Endothelial cell of umbilical vein (primary cell): ENCODE data around the gene CARD11. TPM values are rescaled to one million over a fixed set of nuclear protein-coding genes. Genes with fewer than 3 reads are reported as not detected.

Experiments used
- BruUV-seq: library from RNA; stranded (reverse); fragments of 400-500 nt; replicated peaks from 2 replicates; lab custom pipeline; 2021; lab: Mats Ljungman, UMichigan
- CTCF ChIA-PET: fragments of 300-600, 350-600 bp; sonication (Branson Sonifier 250); formaldehyde crosslinking; loops from one replicate; lab custom pipeline; 2021; ENCODE audit warnings: antibody characterized with exemption, inconsistent platforms; lab: Charles Lee
- POLR2A ChIA-PET: fragments of 300-600, 350-600 bp; sonication (Branson Sonifier 250); formaldehyde crosslinking; loops from one replicate; lab custom pipeline; 2021; ENCODE audit warnings: antibody characterized with exemption, inconsistent platforms; lab: Charles Lee
- DNase-seq: peaks from one replicate; pipeline ENCODE4 v3.0.0-alpha.2; 2011; ENCODE audit warnings: low read depth, low spot score
- FAIRE-seq: peaks from 2 replicates; lab custom pipeline; 2011; peaks lifted over from hg19 to GRCh38; lab: Jason Lieb, UNC
- H2AFZ ChIP-seq: 2 replicates; pipeline ENCODE4 v1.6.0; 2012; ENCODE audit warnings: low read depth, low read length, control low read depth, inconsistent platforms
- H3K27ac ChIP-seq: 2 replicates; pipeline ENCODE4 v1.5.1; 2011; ENCODE audit warnings: low read depth, mild to moderate bottlenecking, control low read depth, low read length, moderate library complexity; ENCODE audit not compliant: insufficient read depth
- H3K27me3 ChIP-seq, 2 experiments: 2 replicates each; pipeline versions ENCODE4 v1.6.0 to v1.6.1; 2011; ENCODE audit warnings: low read length in 2 of 2, mixed read lengths in 1 of 2; ENCODE audit not compliant: control insufficient read depth in 2 of 2, insufficient read depth in 2 of 2
- H3K36me3 ChIP-seq, 2 experiments: 2 replicates in 1 of 2; 3 replicates in 1 of 2; pipeline ENCODE4 v1.5.1; 2011; ENCODE audit warnings: low read length in 2 of 2, mild to moderate bottlenecking in 1 of 2, moderate library complexity in 1 of 2; ENCODE audit not compliant: control insufficient read depth in 2 of 2, insufficient read depth in 2 of 2; ENCODE audit errors: extremely low read depth in 1 of 2
- H3K4me1 ChIP-seq: 3 replicates; pipeline ENCODE4 v1.5.1; 2011; ENCODE audit warnings: mild to moderate bottlenecking, low read length; ENCODE audit not compliant: control insufficient read depth, insufficient read depth; ENCODE audit errors: extremely low read depth
- H3K4me2 ChIP-seq: 2 replicates; pipeline ENCODE4 v1.6.1; 2011; ENCODE audit warnings: low read length, control low read depth, mixed read lengths; ENCODE audit not compliant: insufficient read depth
- H3K4me3 ChIP-seq, 3 experiments: fragments of 200-600 bp in 1 of 3; sonication (generic), shearing (Covaris generic) in 1 of 3; replicated peaks in 1 of 3; 2 replicates each; pipeline ENCODE4 v1.5.1; 2011 to 2016; ENCODE audit warnings: control low read depth in 3 of 3, low read length in 3 of 3, mild to moderate bottlenecking in 2 of 3, inconsistent platforms in 1 of 3, low read depth in 1 of 3, moderate library complexity in 1 of 3; ENCODE audit not compliant: insufficient read depth in 1 of 3
- H3K79me2 ChIP-seq: 2 replicates; pipeline ENCODE4 v1.6.0; 2012; ENCODE audit warnings: low read length, inconsistent platforms; ENCODE audit not compliant: control insufficient read depth, insufficient read depth
- H3K9ac ChIP-seq: replicated peaks from 2 replicates; pipeline ENCODE3; 2011; ENCODE audit warnings: low read length, control low read depth; ENCODE audit not compliant: insufficient read depth; ENCODE audit errors: extremely low read depth
- H3K9me1 ChIP-seq: replicated peaks from 3 replicates; pipeline ENCODE4 v1.6.0; 2011; ENCODE audit warnings: mild to moderate bottlenecking, low read length; ENCODE audit not compliant: control insufficient read depth, insufficient read depth; ENCODE audit errors: extremely low read depth
- H3K9me3 ChIP-seq: replicated peaks from 2 replicates; pipeline ENCODE4 v1.5.1; 2012; ENCODE audit warnings: low read length, inconsistent platforms; ENCODE audit not compliant: control insufficient read depth, insufficient read depth
- H4K20me1 ChIP-seq: replicated peaks from 2 replicates; pipeline ENCODE3; 2011; ENCODE audit warnings: mild to moderate bottlenecking, low read length; ENCODE audit not compliant: control insufficient read depth, insufficient read depth; ENCODE audit errors: extremely low read depth
- EZH2 ChIP-seq: IDR thresholded peaks from 2 replicates; pipeline ENCODE4 v1.6.1; 2012; ENCODE audit warnings: borderline replicate concordance, low read depth, mild to moderate bottlenecking, moderate library complexity, low read length, inconsistent platforms; ENCODE audit not compliant: severe bottlenecking
- FOS ChIP-seq: IDR thresholded peaks from 2 replicates; pipeline ENCODE4 v1.6.1; 2011; ENCODE audit warnings: mild to moderate bottlenecking, low read length, moderate library complexity, borderline replicate concordance; ENCODE audit not compliant: insufficient read depth
- GATA2 ChIP-seq: IDR thresholded peaks from 2 replicates; pipeline ENCODE4 v1.7.0; 2011; ENCODE audit warnings: low read depth, mild to moderate bottlenecking, moderate library complexity, mixed read lengths, low read length; ENCODE audit not compliant: insufficient read length, insufficient read depth
- JUN ChIP-seq: IDR thresholded peaks from 2 replicates; pipeline ENCODE4 v1.6.1; 2011; ENCODE audit warnings: borderline replicate concordance, low read depth; ENCODE audit not compliant: insufficient read length, insufficient read depth
- MYC ChIP-seq: IDR thresholded peaks from one replicate; pipeline ENCODE4 v1.6.1; 2011; ENCODE audit warnings: mild to moderate bottlenecking, low read depth, low read length
- POLR2A ChIP-seq: IDR thresholded peaks from 2 replicates; pipeline ENCODE4 v1.6.1; 2012; ENCODE audit warnings: low read depth, mild to moderate bottlenecking, control low read depth, low read length
- POLR2AphosphoS5 ChIP-seq: IDR thresholded peaks from 2 replicates; pipeline ENCODE4 v1.6.1; 2012; ENCODE audit warnings: low read depth, mild to moderate bottlenecking, control low read depth, low read length, moderate library complexity; ENCODE audit not compliant: insufficient read depth
- dilution Hi-C: fragments of 300-500 bp; cut with MboI; formaldehyde crosslinking; loops from one replicate; pipeline ENCODE4 v1.15.0; 2019; ENCODE audit warnings: low sequenced_read_pairs; ENCODE audit not compliant: extremely low pct_ligation_motif_present
- intact Hi-C: fragments of 100-400 bp; cut with micrococcal nuclease; formaldehyde crosslinking; loops from one replicate; pipeline ENCODE4 v1.10.0; 2022
- polyA plus RNA-seq, 4 experiments: library from polyadenylated mRNA; depleted of rRNA in 3 of 4; stranded (reverse) in 3 of 4; unstranded in 1 of 4; fragments of >200 nt; gene quantifications; 2 replicates each; pipeline versions ENCODE4 v1.2.1 to v1.2.3, GENCODE V29; 2011 to 2012; ENCODE audit warnings: missing spikeins in 1 of 4
- total RNA-seq: library from RNA; stranded (reverse); gene quantifications from 2 replicates; pipeline ENCODE4 v1.2.3, GENCODE V29; 2021
- TF ChIP-seq, protein P1 (sequence below): IDR thresholded peaks from 2 replicates; pipeline ENCODE4 v1.6.1; 2011; ENCODE audit not compliant: insufficient read depth, insufficient read length
- TF ChIP-seq, protein P2 (sequence below), 2 donors: IDR thresholded peaks; 1 replicate in 1 of 2; 2 replicates in 1 of 2; pipeline ENCODE4 v1.5.1; 2011; ENCODE audit warnings: low read length in 2 of 2, mild to moderate bottlenecking in 2 of 2, moderate library complexity in 2 of 2, control low read depth in 1 of 2, inconsistent platforms in 1 of 2, low read depth in 1 of 2; ENCODE audit not compliant: insufficient read depth in 1 of 2; ENCODE audit errors: extremely low read depth in 1 of 2

The CARD11 gene
- total and polyA plus RNA-seq, 2 donors (not counting 3 experiments of a cell fraction or from before 2014, with no cell fraction given): 20.4 to 41.8 TPM

DNA sequence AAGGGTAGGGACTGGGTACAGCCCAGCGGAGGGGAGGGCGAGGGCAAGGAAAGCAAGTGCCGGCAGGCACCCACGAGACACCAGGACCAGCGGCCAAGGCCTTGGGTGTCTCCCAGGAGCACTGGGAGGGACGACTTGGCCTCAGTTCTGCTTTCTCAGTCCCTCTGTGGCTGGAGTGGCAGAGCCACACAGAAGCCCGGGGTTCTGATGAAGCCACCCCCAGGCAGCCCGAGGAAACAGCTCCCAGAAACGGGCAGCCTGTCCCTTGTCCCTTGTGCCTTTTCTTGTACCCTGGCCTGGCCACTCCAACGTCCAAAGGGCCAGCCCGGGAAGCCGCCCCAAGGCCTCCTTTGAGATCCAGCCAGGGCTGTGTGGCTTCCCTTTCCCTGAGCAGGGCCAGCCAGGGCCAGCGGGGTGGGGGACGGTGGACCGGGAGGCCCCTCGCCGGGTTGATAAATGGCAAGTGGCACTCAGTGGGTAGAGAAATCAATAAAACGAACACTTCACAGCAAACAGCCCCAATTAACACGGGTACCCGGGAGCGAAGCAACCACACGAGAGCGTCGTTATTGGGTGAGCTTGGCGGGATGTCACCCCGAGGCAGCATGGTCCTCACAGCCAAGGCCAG is 129.8 kb downstream of the CARD11 start:
- ChIA-PET CTCF (interaction anchor here (0.6 kb wide), 1 partner anchor 48 kb away, joined by 3 read pairs; no protein-coding TSS in a partner anchor), POLR2A (no interaction called here)
- Histone ChIP-seq H3K4me3 (no peak overlapping the region), H4K20me1 (no peaks in the 10 kb centered on the region), H3K27me3 (no peaks in the 10 kb centered on the region), H3K4me2 (no peak overlapping the region), H3K27ac (no peak overlapping the region), H3K79me2 (no peaks in the 10 kb centered on the region), H3K36me3 (peaks cover 2 to 3% of the 10 kb centered on the region in 2 experiments), H2AFZ (no peak overlapping the region), H3K9ac (no peak overlapping the region), H3K4me1 (no peaks in the 10 kb centered on the region), H3K9me3 (no peaks in the 10 kb centered on the region), H3K9me1 (no peaks in the 10 kb centered on the region)
- FAIRE-seq: no peak
- DNase-seq: no peak
- no TSS peak for BruUV-seq
- intact Hi-C loops (no loop called here), dilution Hi-C loops (no loop called here)
- TF ChIP-seq GATA2: no peak
- no peak for TF ChIP-seq MYC
- no peak for TF ChIP-seq POLR2AphosphoS5
- TF ChIP-seq, protein P1, sequence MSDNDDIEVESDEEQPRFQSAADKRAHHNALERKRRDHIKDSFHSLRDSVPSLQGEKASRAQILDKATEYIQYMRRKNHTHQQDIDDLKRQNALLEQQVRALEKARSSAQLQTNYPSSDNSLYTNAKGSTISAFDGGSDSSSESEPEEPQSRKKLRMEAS: no peak
- no peak for TF ChIP-seq JUN
- TF ChIP-seq, protein P2, sequence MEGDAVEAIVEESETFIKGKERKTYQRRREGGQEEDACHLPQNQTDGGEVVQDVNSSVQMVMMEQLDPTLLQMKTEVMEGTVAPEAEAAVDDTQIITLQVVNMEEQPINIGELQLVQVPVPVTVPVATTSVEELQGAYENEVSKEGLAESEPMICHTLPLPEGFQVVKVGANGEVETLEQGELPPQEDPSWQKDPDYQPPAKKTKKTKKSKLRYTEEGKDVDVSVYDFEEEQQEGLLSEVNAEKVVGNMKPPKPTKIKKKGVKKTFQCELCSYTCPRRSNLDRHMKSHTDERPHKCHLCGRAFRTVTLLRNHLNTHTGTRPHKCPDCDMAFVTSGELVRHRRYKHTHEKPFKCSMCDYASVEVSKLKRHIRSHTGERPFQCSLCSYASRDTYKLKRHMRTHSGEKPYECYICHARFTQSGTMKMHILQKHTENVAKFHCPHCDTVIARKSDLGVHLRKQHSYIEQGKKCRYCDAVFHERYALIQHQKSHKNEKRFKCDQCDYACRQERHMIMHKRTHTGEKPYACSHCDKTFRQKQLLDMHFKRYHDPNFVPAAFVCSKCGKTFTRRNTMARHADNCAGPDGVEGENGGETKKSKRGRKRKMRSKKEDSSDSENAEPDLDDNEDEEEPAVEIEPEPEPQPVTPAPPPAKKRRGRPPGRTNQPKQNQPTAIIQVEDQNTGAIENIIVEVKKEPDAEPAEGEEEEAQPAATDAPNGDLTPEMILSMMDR (IDR thresholded peaks at IDR 0.05; ENCODE audit: extremely low read depth in 1 of 2, insufficient read depth in 1 of 2, low read depth in 1 of 2, low read length in 2 of 2): no peak
- no peak for TF ChIP-seq FOS
- TF ChIP-seq POLR2A: no peak
- no peak for TF ChIP-seq EZH2
